ENCODE measurements around the gene ACE2.

The ACE2 gene

GRCh38 chrX:15525664-15526416 is 74.9 kb downstream of the ACE2 start:
- no peaks in the 10 kb centered on the region for H3K4me1 ChIP-seq (ENCODE audit: control insufficient read depth, insufficient read depth, low read length)
- H3K36me3 ChIP-seq (ENCODE audit: control insufficient read depth, insufficient read depth, low read length), result no peaks in the 10 kb centered on the region
- H3K9ac ChIP-seq (ENCODE audit: low read length), result no peak overlapping the region
- H3K27me3 ChIP-seq (ENCODE audit: control insufficient read depth, insufficient read depth, low read length), result no peaks in the 10 kb centered on the region
- no peak overlapping the region for H3K4me3 ChIP-seq (ENCODE audit: low read length)
- no peak overlapping the region for H3K27ac ChIP-seq (ENCODE audit: low read depth, low read length)

GRCh38 chrX:15524417-15524816 is 76.3 kb downstream of the ACE2 start:
- H3K4me1 ChIP-seq (ENCODE audit: control insufficient read depth, insufficient read depth, low read length), result no peaks in the 10 kb centered on the region
- no peaks in the 10 kb centered on the region for H3K27me3 ChIP-seq (ENCODE audit: control insufficient read depth, insufficient read depth, low read length)
- H3K4me3 ChIP-seq (ENCODE audit: low read length), result no peak overlapping the region
- H3K27ac ChIP-seq (ENCODE audit: low read depth, low read length), result no peak overlapping the region
- H3K9ac ChIP-seq (ENCODE audit: low read length), result no peak overlapping the region
- H3K36me3 ChIP-seq (ENCODE audit: control insufficient read depth, insufficient read depth, low read length), result no peaks in the 10 kb centered on the region

GRCh38 chrX:15523088-15523487 is 77.7 kb downstream of the ACE2 start:
- Histone ChIP-seq H3K4me1 (ENCODE audit: control insufficient read depth, insufficient read depth, low read length) (no peaks in the 10 kb centered on the region), H3K36me3 (ENCODE audit: control insufficient read depth, insufficient read depth, low read length) (no peaks in the 10 kb centered on the region), H3K9ac (ENCODE audit: low read length) (no peak overlapping the region), H3K27ac (ENCODE audit: low read depth, low read length) (no peak overlapping the region), H3K27me3 (ENCODE audit: control insufficient read depth, insufficient read depth, low read length) (no peaks in the 10 kb centered on the region), H3K4me3 (ENCODE audit: low read length) (no peak overlapping the region)

DNA sequence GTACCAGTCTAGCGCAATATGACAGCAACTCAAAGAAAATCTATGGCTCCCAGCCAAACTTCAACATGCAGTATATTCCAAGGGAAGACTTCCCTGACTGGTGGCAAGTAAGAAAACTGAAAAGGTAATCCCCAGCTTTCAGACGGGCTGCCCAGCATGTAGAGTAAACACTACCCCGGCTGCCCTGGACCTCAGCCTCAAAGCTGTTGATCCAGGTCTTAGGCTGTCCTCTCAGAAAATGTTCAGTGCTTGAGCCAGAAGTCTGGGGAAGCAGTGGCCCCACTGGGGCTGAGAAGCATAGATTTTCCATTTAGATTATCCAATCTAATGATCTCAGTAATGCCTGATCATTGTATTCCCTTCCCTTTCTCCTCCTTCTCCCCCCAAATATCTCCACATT is 78.3 kb downstream of the ACE2 start:
- Histone ChIP-seq H3K9ac (ENCODE audit: low read length) (no peak overlapping the region), H3K27ac (ENCODE audit: low read depth, low read length) (no peak overlapping the region), H3K27me3 (ENCODE audit: control insufficient read depth, insufficient read depth, low read length) (no peaks in the 10 kb centered on the region), H3K4me1 (ENCODE audit: control insufficient read depth, insufficient read depth, low read length) (no peaks in the 10 kb centered on the region), H3K36me3 (ENCODE audit: control insufficient read depth, insufficient read depth, low read length) (no peaks in the 10 kb centered on the region), H3K4me3 (ENCODE audit: low read length) (no peak overlapping the region)

GRCh38 chrX:15515931-15516330 is 84.8 kb downstream of the ACE2 start:
- H3K27ac ChIP-seq (ENCODE audit: low read depth, low read length), result no peak overlapping the region
- no peaks in the 10 kb centered on the region for H3K27me3 ChIP-seq (ENCODE audit: control insufficient read depth, insufficient read depth, low read length)
- no peak overlapping the region for H3K4me3 ChIP-seq (ENCODE audit: low read length)
- no peaks in the 10 kb centered on the region for H3K36me3 ChIP-seq (ENCODE audit: control insufficient read depth, insufficient read depth, low read length)
- H3K4me1 ChIP-seq (ENCODE audit: control insufficient read depth, insufficient read depth, low read length), result no peaks in the 10 kb centered on the region
- H3K9ac ChIP-seq (ENCODE audit: low read length), result no peak overlapping the region

- Histone ChIP-seq H3K27ac (ENCODE audit: low read depth, low read length) (no peak overlapping the region), H3K9ac (ENCODE audit: low read length) (no peak overlapping the region), H3K4me3 (ENCODE audit: low read length) (no peak overlapping the region), H3K4me1 (ENCODE audit: control insufficient read depth, insufficient read depth, low read length) (no peaks in the 10 kb centered on the region), H3K27me3 (ENCODE audit: control insufficient read depth, insufficient read depth, low read length) (no peaks in the 10 kb centered on the region), H3K36me3 (ENCODE audit: control insufficient read depth, insufficient read depth, low read length) (no peaks in the 10 kb centered on the region)
Observed at GRCh38 chrX:15514279-15514678, 86.5 kb downstream of the ACE2 start.

DNA sequence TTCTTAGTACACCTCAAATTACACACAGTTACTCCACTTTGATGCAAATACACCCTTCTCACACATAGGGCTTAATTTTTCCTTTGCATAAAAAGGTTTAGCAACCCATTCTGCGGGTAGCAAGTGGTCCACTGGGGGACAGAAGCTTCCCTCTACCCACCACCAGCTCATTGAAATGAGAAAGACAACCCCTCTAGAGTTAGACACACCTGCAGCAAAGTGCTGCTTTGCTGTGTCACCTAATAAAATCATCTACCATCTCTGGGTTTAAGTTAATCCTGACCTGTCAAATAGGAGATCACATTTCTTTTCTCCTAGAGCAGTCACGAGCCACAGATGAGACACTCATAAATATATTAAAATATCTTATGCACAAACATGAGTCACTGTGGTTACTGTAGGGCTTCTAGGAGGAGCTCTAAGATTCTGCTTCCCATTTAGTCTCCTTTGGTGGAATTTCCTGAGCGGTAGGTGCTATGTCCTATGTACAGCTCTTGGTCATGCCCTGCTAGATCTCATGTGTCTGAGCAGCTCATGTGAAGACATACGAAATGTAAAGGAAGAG is 88.3 kb downstream of the ACE2 start:
- Histone ChIP-seq H3K9ac (ENCODE audit: low read length) (no peak overlapping the region), H3K4me1 (ENCODE audit: control insufficient read depth, insufficient read depth, low read length) (no peaks in the 10 kb centered on the region), H3K27ac (ENCODE audit: low read depth, low read length) (no peak overlapping the region), H3K4me3 (ENCODE audit: low read length) (no peak overlapping the region), H3K36me3 (ENCODE audit: control insufficient read depth, insufficient read depth, low read length) (no peaks in the 10 kb centered on the region), H3K27me3 (ENCODE audit: control insufficient read depth, insufficient read depth, low read length) (no peaks in the 10 kb centered on the region)

GRCh38 chrX:15511563-15511962 is 89.2 kb downstream of the ACE2 start:
- Histone ChIP-seq H3K4me3 (ENCODE audit: low read length) (no peak overlapping the region), H3K36me3 (ENCODE audit: control insufficient read depth, insufficient read depth, low read length) (no peaks in the 10 kb centered on the region), H3K27me3 (ENCODE audit: control insufficient read depth, insufficient read depth, low read length) (peaks cover 2% of the 10 kb centered on the region), H3K27ac (ENCODE audit: low read depth, low read length) (no peak overlapping the region), H3K4me1 (ENCODE audit: control insufficient read depth, insufficient read depth, low read length) (no peaks in the 10 kb centered on the region), H3K9ac (ENCODE audit: low read length) (no peak overlapping the region)

Measured in rectal smooth muscle tissue (tissue), 1 donor.